Measurements from ENCODE around the gene AZGP1. TPM values are rescaled to one million over a fixed set of nuclear protein-coding genes. Genes with fewer than 3 reads are reported as not detected.
"Not testable (repeated sequence)": the region's sequence is repeated elsewhere in the genome, so short reads cannot be mapped to it uniquely, and the experiment has no call there.

AZGP1 gene
- total RNA-seq (2014; rRNA removed; shearing (Covaris generic)): not detected in 2 replicates
- polyA plus RNA-seq (2015; cell fraction: cytosol; rRNA removed): 0.07 TPM in 1 of 2 replicates, not detected in the other
- not detected in 2 replicates for polyA plus RNA-seq (2015; cell fraction: nucleus; rRNA removed)

DNA sequence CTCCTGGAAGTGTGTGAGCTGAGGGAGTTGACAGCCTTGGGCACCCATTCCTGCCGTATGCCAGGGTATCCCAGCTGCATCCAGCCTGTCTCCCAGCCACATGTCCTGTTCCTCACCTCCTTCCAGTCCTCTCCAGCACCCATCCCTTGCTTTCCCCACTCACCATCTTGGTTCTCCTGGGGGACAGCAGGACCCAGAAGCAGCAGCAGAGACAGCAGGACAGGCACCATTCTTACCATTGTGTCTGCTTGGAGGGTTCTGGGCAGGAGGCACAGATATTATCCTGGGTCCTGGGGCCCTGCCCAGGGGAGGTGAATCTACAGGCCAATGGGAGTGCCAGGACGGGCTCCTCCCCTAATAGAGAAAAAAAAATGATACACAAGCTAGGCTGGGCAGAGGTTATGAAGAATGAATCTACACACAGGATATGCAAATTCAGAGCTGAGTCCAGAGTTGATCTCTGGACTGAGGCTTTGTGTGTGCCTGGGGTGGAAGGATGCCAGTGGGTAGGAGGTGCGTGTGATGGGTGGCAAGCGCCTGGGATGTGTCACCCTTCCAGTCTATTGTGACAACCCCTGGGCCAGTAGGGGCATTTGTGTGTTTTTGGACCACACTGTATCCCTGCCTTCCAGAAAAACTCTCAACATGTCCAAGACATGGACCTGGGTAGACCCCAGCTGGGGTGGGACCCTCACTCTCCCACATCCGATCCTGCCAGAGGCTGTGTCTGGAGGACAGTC is at the start of gene AZGP1:
TSS of gene AZGP1 (minus strand) at position 250 of the 740 bp plus-strand sequence. CDS start at position 239, 11 bp downstream.
- peak; percentile 32 for DNase-seq (ENCODE audit: low read depth)

DNA sequence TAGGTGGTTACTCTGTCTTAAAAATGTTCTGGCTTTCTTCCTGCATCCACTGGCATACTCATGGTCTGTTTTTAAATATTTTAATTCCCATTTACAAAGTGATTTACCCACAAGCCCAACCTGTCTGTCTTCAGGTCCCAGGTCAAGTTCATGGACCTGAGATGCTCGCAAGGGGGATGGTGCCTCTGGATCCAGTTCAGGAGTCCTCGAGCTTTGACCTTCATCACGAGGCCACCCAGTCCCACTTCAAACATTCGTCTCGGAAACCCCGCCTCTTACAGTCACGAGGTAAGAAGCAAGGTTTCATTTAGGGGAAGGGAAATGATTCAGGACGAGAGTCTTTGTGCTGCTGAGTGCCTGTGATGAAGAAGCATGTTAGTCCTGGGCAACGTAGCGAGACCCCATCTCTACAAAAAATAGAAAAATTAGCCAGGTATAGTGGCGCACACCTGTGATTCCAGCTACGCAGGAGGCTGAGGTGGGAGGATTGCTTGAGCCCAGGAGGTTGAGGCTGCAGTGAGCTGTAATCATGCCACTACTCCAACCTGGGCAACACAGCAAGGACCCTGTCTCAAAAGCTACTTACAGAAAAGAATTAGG is 48.3 kb upstream of the AZGP1 start:
- no peak for DNase-seq (ENCODE audit: low read depth)

DNA sequence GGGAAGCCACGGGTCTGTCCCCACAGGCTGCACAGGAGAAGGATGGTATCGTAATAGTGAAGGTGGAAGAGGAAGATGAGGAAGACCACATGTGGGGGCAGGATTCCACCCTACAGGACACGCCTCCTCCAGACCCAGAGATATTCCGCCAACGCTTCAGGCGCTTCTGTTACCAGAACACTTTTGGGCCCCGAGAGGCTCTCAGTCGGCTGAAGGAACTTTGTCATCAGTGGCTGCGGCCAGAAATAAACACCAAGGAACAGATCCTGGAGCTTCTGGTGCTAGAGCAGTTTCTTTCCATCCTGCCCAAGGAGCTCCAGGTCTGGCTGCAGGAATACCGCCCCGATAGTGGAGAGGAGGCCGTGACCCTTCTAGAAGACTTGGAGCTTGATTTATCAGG is 47.7 kb upstream of the AZGP1 start:
- no peak for DNase-seq (ENCODE audit: low read depth)

DNA sequence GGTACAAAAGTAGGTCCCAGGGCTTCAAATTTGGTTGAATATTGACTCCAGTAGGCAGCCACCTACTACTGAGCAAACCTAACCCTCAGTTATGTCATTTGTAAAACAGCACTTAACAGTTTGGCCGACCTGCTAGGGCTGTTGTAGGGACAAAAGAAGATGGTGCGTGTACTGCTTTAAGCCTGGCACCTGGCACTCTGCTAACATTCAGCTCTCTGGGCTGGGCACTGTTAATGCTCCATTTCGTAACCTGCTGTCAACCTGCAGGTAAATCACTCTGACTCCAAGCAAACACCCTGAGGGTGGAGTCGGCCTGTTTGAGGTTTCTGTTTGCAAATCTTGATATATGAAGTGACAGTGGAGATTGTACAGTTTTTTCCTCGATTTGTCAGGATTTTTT is 46.8 kb upstream of the AZGP1 start:
- DNase-seq (ENCODE audit: low read depth): no peak

DNA sequence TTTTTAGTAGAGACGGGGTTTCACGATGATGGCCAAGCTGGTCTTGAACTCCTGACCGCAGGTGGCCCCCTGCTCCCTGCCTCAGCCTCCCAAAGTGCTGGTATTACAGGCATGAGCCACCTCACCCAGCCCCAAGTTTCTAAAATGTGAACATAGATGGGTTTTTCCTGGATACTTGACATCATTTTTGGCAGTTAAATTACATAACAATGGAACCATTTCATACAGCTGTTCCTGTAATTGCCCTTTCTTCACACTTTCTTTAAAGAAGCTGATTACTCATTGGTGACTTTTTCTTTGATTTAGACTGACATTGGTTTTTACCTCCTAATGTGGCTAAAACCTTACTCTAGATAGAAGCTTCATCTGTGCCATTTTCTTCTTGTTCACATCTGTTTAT is 45.5 kb upstream of the AZGP1 start:
- DNase-seq (ENCODE audit: low read depth): no peak

DNA sequence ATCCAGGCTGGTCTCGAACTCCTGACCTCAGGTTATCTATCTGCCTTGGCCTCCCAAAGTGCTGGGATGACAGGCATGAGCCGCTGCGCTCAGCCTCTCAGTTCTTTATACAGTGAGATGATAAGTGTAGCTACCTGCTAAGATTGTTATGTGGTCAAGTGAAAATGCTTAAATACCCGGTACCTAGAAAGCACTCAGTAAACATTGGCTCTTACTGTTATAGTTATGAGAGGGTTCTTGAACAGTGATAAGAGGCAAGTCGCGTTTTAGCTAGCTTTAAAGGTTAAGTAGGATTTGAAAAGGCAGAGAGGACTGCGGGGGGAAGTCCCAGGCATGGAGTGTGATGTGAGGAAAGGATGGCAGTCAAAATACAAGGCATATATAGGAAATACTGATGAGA is 44.1 kb upstream of the AZGP1 start:
- no peak for DNase-seq (ENCODE audit: low read depth)

DNA sequence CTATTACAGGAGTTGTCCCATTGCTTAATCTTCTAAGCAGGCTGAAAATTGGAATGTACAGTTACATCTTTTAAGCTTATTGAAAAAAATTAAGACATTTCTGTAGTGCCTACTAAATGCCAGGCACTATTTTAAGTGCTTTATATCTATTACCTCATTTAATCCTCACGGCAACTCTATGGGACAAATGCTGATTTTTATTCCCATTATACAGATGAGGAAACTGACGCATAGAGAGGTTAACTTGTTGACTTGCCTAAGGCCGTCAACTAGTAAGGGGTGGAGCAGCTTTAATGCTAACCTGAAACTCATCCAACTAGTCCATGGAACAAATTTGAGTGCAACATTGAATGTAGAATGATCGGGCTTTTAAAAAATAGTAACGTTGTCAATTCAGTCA is 42.0 kb upstream of the AZGP1 start:
- DNase-seq (ENCODE audit: low read depth): no peak

DNA sequence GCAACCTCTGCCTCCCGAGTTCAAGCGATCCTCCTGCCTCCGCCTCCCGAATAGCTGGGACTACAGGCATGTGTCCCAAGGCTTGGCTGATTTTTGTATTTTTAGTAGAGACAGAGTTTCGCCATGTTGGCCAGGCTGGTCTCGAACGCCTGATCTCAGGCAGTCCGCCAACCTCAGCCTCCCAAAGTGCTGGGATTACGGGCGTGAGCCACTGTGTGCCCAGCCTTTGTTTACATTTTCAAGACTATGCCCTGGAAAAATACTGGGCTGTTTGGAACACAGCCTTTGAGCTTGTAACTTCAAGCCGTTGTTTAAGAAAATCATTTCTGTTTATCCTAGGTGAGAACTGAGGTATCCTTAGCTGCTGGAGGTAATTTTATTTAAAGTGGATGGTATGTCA is 41.5 kb upstream of the AZGP1 start:
- DNase-seq (ENCODE audit: low read depth): no peak

DNA sequence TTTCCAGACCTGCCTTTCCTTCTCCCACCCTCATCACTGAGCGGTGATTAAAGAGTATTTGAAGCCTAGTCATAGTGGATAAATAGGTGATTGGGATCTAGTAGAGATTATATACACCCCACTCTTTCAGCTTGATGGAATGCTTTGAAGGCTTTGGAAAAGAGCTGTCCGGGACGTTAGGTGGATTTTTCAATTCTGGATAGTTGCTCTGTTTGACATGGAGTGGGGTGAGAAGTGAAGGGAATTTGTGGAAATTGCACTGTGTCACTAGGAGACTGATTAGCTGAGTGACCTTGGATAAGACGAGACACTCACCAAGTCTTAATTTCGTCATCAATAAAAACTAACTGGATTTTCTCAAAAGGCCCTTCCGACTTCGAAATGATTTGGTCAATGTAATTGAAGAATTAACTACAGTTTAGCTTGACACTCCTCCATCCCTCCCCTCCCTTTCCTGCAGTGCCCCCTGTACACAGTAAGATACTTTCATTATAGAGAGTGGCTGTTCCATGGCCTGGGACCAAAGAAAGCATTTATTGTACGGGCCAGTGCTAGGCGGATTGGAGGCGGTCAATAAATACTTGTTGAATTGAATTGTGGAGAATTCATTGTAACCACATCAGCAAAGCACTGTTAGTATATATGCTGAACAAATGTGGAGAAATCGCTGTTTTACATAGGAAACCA is 40.5 kb upstream of the AZGP1 start:
- no peak for DNase-seq (ENCODE audit: low read depth)

DNA sequence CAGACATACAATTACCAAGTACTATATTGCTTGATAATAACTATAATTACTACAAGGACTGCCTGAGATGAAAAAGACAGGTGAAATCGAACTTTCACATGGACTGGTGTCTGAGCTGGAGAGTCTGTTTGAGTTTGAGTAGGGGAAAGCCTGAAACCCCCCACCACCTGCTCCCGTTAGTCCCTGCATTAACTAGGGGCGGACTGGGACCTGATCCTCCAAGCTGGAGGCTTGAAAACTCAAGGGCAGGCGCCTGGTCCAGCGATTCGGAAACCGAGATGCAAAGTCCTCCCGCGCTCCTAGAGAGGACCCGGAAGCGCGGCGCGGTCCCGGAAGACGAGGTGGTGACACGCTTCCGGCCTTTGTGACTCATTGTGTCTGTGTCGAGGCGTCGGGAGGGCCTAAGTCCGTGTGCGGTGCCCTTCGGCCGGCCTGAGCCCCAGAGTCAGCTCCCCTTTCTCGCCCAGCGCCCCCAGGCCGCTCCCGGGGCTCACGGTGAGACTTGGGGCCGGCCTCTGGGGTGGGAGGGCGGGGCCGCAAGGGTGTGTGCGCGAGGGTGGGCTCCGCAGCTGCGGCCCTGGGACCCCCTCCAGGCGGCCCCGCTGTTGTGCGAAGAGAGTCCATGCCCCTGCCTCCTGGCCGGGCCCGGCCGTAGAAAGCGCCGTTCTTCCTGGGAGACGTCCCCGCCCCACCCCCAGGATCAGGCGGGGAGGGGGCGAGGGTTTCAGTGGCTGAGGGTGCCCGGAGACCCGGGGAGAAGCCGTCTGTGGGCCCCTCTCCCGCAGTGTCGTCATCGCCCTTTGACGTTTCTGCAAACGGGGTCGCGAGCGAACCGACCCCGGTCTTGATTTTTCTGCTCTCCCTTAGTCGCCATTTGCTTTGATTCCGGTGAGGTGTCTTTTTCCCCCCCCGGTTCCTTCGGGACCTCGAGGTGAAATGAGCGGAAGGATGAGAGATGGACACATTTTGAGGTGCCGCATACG is 39.7 kb upstream of the AZGP1 start, which contains the start of gene ZKSCAN1:
TSS of gene ZKSCAN1 (plus strand) at position 365 of the 983 bp plus-strand sequence. CDS start 7,911 bp downstream, outside the sequence.
- DNase-seq (ENCODE audit: low read depth): peak; percentile 82

DNA sequence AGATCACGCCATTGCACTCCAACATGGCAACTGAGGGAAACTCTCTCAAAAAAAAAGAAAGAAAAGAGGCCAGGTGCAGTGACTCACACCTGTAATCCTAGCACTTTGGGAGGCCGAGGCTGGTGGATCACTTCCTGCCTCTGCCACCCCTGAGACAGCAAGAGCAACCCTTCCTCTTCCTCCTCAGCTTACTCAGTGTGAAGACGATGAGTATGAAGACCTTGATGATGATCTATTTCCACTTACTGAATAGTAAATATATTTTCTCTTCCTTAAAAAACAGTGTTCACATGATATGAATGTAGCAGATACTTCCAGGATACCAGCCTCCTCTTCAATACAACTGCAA is 37.5 kb upstream of the AZGP1 start:
- peak; percentile 70 for DNase-seq (ENCODE audit: low read depth)

DNA sequence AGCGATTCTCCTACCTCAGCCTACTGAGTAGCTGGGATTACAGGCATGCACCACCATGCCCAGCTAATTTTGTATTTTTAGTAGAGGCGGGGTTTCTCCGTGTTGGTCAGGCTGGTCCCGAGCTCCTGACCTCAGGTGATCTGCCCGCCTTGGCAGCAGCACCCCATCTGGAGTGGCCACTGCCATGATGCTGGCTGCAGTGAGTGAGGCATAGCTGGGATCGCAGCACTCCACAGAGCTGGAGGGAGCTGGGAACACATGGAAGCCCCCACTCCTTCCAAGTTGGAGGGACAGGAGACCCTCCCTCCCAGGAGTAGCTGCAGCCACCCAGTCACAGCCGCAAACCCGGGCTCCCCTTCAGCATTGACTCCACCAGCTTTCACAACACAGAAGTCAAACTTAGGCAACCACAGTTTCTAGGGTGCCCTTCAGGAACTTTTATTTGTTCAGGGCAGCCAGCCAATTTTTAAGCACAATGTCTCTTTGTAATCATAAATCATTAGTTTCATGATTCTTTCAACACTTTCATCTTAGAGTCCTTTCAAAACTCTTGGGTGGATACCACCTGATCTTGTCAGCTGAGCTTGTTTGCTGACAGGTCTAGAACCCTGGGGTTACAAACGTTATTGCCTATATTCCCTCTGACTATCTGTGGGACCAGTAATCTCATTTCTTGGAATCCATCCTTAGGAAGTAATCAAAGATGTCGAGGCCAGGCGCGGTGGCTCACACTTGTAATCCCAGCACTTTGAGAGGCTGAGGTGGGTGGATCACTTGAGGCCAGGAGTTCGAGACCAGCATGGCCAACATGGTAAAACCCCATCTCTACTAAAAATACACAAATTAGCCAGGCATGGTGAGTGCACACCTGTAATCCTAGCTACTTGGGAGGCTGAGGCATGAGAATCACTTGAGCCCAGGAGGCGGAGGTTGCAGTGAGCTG is 36.8 kb upstream of the AZGP1 start:
- DNase-seq (ENCODE audit: low read depth): not testable (repeated sequence)

DNA sequence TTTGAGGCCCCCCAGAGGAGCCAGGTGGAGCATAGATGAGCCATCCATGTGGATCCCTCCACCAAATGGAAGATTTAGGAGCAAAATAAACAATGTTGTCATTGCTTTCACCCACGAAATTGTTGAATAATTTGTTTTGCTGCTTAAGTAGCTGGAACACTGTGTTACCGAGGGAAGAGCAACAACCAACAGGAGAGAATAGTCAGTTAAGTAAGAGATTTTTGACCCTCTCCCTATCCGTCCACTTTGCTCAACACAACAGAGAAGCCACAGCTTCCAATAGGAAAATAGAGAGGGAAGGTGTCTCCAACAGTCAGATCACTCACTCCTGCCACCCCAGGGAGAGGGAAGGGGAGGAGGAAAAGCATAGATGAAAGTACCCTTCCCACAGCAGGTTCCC is 35.7 kb upstream of the AZGP1 start:
- DNase-seq (ENCODE audit: low read depth): no peak

DNA sequence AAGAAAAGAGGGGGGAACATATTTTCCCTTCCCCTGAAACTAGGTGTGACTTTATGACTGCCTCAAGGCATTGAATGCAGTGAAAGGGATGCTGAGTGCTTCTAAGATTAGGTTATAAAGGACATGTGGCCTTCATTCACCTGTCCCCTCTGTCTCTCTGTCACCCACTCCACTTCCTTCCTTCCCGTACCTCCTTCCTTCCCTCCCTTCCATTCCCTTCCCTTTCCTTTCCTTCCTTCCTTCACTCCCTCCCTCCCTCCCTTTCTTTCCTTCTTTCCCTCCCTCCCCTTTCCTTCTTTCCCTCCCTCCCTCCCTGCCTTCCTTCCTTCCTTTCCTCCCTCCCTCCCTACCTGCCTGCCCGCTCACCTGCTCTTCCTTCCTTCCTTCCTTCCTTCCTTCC is 35.1 kb upstream of the AZGP1 start:
- no peak for DNase-seq (ENCODE audit: low read depth)

DNA sequence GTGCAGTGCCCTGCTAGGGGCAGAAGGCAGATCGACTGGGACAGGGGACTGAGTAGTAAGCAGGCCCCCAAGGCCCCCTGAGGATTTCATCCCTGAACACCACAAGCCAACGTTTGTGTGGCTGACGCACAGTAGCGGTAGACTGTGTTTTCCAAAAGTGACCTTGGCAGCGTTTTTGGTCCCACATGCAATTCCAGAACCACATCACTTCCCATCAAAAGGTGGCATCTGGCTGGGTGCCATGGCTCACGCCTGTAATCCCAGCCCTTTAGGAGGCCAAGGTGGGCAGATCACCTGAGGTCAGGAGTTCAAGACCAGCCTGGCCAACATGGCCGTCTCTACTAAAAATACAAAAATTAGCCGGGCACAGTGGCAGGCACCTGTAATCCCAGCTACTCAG is 34.1 kb upstream of the AZGP1 start:
- DNase-seq (ENCODE audit: low read depth): not testable (repeated sequence)

DNA sequence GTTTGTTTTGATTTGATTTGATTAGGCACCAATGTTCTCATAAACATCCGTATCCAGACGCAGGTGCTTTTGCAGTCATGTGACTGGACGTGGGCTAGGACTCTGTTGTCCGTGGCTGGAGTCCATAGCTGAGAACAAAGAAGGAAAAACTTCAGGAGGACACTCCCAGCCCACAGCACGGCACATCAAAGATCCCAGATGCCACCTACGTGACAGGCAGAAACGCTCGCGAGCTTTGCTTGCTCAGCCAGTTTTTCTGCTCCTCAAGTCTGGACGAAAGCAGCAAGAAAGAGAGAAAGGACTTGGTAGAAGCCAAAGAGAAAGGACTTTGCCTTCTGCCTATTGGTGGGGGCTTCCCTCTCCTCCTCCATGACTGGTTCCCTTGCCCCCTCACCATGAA is 32.7 kb upstream of the AZGP1 start:
- DNase-seq (ENCODE audit: low read depth): no peak

DNA sequence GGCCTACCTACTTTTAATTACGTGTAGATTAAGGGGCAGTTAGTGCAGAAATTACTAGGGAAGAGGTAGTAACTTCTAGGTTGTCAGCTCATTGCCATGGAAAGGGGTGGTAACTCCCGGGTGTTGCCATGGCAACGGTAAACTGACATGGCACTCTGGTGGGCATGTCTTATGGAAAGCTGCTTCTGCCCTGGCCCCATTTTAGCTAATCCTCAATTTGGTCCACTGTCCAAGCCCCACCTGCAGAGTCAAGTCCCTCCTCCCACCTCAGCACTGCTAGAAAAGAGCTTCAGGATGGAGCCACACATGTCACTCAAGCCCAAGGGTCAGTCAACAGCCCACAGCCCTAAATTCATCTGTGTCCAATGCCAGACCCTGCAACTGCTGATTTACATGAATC is 32.1 kb upstream of the AZGP1 start:
- DNase-seq (ENCODE audit: low read depth): no peak

DNA sequence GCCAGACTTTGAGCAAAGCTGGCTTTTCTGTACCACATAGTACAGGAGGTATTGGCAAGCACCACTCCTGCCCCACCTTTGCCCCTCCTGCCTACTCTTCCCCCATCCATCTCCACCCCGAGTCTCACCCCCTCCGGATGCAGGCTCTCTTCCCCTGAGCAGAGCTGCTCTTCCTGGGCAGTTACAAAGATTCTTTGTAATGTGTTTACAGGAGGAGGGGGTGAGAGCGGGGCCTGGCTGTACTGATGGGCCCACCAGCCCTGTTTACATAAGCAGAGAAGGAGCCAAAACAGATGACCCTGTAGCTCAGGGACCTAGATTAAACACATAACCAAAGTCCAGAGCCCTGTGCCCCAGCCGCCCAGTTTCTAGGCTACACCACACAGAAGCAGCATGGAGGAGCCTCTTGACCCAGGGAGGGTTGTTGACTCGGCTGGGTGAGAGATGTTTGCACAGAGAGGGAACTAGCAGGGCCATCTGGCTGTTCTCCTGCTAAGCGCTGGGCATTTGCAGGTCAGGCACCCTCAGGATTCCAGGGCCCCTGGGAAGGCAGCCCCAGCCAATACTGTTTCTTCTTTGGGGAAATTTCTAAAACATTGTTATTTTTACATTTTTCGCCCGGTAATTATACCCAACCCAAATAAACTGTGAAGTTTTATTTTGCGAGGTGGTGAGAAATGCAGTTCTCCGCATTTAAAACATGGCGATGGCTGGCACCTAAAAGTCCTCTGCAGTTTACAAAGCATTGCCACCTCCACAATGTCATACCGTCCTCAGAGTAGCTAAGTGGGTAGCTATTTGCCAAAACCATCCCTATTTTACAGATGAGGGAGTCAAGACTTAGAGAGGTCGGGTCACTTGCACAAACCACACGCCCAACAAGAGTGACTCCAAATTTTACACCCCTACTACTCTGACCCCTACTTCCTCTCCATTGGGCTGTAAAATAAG is 28.2 kb upstream of the AZGP1 start:
- no peak for DNase-seq (ENCODE audit: low read depth)

DNA sequence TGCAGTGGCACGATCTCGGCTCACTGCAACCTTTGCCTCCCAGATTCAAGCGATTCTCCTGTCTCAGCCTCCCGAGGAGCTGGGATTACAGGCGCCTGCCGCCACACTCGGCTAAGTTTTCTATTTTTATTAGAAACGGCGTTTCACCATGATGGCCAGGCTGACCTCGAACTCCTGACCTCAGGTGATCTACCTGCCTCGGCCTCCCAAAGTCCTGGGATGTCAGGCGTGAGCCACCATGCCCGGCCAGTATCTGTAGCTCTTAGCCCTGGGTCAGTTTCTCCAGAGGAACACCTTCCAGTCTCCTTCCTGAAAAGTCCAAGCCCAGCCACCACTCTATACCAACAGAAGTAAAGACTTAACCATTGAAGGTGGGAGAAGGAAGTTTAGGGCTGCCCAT is 24.4 kb upstream of the AZGP1 start:
- no peak for DNase-seq (ENCODE audit: low read depth)

Data from HT1080 (cell line).